Measurements from ENCODE around the gene MICAL1.

Gene MICAL1

DNA sequence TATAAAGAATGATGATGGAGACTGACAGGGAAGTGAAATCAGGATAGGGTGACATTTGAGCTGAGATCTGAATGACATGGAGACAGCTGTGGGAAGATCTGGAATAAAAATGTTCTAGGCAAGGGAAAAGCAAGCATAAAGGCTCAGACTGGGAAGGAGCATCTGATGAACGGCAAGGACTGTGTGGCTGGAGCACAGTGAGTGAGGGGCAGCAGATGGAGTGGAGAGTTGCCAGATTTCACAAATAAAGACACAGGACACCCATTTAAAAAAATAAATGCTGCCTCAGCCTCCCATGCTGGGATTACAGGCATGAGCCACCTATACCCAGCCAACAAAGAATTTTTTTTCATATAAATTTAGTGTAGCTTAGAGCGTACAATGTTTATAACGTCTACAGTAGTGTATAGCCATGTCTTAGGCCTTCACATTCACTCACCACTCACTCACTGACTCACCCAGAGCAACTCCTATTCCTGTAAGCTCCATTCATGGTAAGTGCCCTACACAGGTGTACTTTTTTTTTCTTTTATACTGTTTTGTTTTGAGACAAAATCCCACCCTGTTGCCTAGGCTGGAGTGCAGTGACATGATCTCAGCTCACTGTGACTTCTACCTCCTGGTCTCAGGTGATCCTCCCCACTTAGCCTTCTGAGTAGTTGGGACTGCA, 29.8 kb upstream of the MICAL1 start:
- in situ Hi-C loops (cut with HindIII; ENCODE audit: low pct_unique_long_range_greater_than_20kb, low sequenced_read_pairs) = no loop called here
- DNase-seq (ENCODE audit: low read depth in 1 of 2, low spot score in 1 of 2) = no peak
- TF ChIP-seq JUND (IDR thresholded peaks at IDR 0.05; ENCODE audit: low read depth) = no peak

DNA sequence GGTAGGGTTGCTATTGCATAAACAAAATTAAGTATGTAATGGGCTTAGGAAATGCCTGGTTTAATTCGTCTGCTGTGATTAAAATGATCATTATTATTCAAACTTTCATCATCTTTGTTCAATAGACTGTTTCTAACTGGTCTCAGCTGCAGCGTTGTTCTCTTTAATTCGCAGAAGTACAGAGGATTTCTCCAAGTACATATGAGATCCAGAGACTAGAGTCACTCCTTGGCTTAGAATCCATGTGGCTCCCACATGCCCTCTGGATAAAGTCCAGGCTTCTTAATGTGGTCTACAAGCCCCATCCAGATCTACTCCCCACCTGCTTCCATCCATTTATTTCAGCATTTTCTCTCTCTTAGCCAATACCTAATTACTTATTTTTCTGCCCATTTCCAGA, 28.6 kb upstream of the MICAL1 start:
- in situ Hi-C loops (cut with HindIII; ENCODE audit: low pct_unique_long_range_greater_than_20kb, low sequenced_read_pairs) = no loop called here
- TF ChIP-seq JUND (IDR thresholded peaks at IDR 0.05; ENCODE audit: low read depth) = no peak
- no peak for DNase-seq (ENCODE audit: low read depth in 1 of 2, low spot score in 1 of 2)

DNA sequence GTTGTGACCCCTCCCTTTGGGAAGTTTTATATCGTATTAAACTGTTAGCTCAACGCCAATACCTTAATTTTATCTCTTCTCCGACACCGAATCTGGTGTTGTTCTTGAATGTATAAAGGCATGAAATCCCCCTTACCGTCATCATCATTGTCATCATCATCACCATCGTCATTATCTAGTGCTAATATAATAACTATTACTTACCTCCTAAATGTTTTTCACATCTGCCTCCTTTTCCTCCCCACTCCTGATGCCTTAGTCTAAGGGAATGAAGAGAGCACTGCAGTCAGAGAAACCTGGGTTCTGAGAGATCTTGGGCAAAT, 28.1 kb upstream of the MICAL1 start:
- no peak for DNase-seq (ENCODE audit: low read depth in 1 of 2, low spot score in 1 of 2)
- in situ Hi-C loops (cut with HindIII; ENCODE audit: low pct_unique_long_range_greater_than_20kb, low sequenced_read_pairs) = no loop called here
- no peak for TF ChIP-seq JUND (IDR thresholded peaks at IDR 0.05; ENCODE audit: low read depth)

DNA sequence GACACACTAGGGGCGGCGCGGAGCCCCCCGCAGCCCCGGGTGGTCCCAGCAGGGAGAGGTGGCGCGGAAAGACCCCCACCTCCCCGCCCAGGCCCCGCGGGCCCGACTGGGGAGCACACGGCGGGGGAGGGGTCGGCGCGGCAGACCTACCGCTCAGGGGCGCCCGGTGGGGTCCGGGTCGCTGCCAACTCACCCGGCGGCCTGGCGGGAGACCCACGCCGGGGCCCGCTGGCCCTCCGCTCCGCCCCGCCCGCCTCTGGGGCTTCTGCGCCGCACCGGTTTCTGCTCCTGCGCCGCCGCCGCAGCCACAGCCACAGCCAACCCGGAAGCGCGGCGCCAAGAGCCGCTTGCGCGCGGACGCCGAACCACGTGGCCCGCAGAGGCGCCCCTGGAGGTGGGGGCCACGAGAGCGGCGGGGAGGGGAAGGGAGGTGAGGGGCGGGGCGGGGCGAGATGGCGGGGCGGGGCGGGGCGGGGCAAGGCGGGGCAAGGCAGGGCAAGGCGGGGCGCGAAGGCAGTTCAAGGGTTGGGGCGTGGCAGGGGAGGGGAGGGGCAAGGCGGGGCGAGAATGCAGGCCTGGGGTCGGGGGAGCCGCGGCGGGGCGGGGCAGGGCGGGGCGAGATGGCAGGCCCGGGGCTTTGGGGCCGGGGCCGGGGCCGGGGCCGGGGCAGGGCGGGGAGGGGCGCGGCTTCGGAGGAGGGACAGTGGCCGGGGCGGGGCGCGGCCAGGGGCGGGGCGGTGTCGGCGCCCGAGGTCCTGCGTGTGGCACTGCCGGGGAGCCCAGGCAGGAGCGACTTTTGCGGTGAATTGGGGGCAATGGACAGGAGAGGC, 27.5 kb upstream of the MICAL1 start, which contains the start of gene ZBTB24:
ZBTB24 (minus strand) TSS at position 315 of the 830 bp plus-strand sequence. CDS start 1,193 bp downstream, outside the sequence.
- in situ Hi-C loops (cut with HindIII; ENCODE audit: low pct_unique_long_range_greater_than_20kb, low sequenced_read_pairs) = no loop called here
- peak; percentile 68 to 91 for DNase-seq (ENCODE audit: low read depth in 1 of 2, low spot score in 1 of 2)
- TF ChIP-seq JUND (IDR thresholded peaks at IDR 0.05; ENCODE audit: low read depth) = no peak

DNA sequence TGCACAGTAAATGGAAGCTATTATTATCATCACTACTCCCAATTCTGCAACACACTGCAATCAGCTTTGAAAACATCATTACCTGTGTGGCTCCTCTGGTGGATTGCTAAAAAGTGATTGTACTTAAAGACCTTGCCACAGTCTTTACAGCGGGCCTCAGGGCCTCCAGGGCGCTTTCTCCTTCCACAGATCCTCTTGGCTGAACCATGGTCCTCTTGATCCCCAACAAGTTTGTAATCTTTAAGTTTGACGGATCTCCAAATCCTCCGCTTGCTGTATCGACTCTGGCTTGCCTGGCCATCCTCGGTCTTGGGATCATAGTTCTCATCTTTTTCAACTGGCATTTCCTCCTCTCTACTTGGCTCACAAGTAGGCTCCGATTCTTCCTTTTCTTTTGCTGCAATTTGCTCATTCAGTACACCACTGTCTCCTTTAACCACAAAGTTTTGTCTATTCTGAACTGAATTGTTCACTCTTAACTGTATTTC, 25.5 kb upstream of the MICAL1 start:
- DNase-seq (ENCODE audit: low read depth in 1 of 2, low spot score in 1 of 2) = no peak
- no peak for TF ChIP-seq JUND (IDR thresholded peaks at IDR 0.05; ENCODE audit: low read depth)
- in situ Hi-C loops (cut with HindIII; ENCODE audit: low pct_unique_long_range_greater_than_20kb, low sequenced_read_pairs) = no loop called here

DNA sequence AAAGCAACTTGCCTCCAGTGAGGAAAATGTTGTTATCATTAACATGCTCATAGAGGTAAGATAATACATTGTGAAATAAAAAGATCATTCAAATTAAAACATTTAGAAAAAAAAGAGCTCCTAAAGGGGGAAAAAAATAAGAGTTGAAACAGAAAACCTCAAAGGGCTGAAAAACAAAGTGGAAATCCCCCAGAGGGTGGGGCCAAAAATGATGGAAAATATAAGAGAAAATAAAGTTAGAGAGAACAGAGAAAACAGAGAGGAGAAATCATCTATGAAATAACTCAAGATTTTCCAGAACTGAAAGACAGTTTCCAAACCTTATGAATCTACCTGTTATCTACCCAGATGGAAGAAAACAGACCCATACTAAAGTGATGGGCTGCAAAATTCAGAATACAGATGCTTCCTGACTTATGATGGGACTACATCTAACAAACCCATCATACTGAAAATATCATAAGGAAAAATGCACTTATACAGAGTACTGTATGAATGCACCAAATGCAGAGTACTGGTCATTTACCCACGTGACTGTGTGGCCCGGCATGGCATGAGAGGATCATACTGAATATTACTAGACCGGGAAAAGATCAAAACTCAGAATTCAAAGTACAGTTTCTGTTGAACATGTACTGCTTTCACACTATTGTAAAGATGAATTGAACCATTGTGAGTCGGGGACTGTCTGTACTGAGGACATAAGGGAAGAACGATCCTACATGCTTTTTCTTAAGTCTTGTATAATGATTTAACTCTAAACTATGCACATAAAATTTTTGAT, 23.5 kb upstream of the MICAL1 start:
- DNase-seq (ENCODE audit: low read depth in 1 of 2, low spot score in 1 of 2) = no peak
- in situ Hi-C loops (cut with HindIII; ENCODE audit: low pct_unique_long_range_greater_than_20kb, low sequenced_read_pairs) = no loop called here
- TF ChIP-seq JUND (IDR thresholded peaks at IDR 0.05; ENCODE audit: low read depth) = no peak

DNA sequence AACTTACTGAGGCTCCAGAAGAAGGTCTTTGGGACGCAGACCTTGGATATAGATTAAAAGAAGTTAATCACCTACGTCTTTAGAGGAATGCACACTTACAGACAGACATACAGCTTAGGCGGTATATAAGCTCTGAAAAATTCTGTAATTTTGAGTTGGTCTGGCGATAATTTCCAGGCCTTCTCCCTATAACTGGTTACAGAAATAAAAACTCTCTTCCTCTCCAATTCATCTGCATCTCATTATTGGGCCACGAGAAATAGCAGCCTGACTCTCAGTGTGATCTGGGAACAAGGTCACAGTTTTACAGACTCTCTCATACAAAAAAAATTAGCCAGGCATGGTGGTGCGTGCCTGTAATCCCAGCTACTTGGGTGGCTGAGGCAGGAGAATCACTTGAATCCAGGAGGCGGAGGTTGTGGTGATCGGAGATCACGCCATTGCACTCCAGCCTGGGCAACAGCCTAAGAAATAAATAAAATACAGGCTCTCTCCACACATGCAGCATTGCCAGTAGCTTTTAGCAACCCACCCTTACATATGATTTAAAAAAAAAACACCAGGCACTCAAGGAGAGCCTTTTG, 22.7 kb upstream of the MICAL1 start:
- no peak for DNase-seq (ENCODE audit: low read depth in 1 of 2, low spot score in 1 of 2)
- in situ Hi-C loops (cut with HindIII; ENCODE audit: low pct_unique_long_range_greater_than_20kb, low sequenced_read_pairs) = no loop called here

DNA sequence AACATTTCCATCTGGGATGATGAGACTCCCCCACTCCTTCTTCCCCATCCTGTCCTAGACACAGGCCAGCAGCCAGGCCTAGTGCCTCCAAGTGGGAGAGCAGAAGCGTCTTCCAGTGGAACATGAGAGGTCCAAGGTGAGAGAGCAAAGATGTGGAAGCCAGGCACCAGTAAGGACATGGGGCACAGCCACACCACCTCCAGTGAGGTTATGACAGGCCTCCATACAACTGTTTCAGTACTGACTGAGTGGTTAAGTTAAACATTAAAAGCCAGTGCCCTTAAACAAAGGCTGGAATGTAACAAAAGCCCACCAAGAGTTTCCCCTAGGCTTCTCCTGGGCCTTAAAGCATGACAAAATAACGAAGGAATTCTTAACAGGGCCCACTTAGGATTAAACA, 22.2 kb upstream of the MICAL1 start:
- no peak for TF ChIP-seq JUND (IDR thresholded peaks at IDR 0.05; ENCODE audit: low read depth)
- no peak for DNase-seq (ENCODE audit: low read depth in 1 of 2, low spot score in 1 of 2)
- in situ Hi-C loops (cut with HindIII; ENCODE audit: low pct_unique_long_range_greater_than_20kb, low sequenced_read_pairs) = no loop called here

More for the DNA sequence above, 22.7 kb upstream of the MICAL1 start:
- TF ChIP-seq JUND (IDR thresholded peaks at IDR 0.05; ENCODE audit: low read depth) = no peak

DNA sequence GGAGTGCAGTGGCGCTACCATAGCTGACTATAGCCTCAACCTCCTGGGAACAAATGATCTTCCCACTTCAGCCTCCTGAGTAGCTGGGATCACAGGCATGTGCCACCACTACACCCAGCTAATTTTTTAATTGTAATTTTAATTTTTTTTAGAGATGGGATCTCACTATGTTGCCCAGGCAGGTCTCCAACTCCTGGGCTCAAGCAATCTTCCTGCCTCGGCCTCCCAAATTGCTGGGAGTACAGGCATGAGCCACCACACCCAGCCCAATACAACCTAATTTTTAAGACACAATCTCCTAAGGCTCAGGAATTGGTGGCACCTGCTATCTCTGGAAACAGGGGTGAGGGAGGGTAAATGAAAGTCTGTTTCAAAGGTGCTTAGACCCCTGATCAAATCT, 21.6 kb upstream of the MICAL1 start:
- no peak for TF ChIP-seq JUND (IDR thresholded peaks at IDR 0.05; ENCODE audit: low read depth)
- no peak for DNase-seq (ENCODE audit: low read depth in 1 of 2, low spot score in 1 of 2)
- in situ Hi-C loops (cut with HindIII; ENCODE audit: low pct_unique_long_range_greater_than_20kb, low sequenced_read_pairs) = no loop called here

DNA sequence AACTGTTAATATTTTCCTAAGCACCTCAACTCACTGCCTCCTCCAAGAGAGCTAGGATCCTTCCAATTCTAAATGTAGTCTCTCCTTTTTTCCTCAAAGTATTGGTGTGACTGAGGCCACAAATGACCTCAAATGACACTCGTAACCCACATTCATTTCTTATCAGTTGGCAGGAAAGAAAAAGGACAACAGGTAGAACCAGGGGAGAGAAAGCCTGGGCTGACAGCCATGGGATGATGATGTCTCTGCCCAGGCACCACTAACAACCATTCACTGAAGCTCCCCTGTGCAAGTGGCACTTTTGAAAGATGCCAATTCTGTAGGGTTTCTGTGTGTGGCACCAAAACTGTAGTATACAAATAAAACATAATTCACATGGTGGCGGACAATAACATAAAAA, 20.1 kb upstream of the MICAL1 start:
- TF ChIP-seq JUND (IDR thresholded peaks at IDR 0.05; ENCODE audit: low read depth) = no peak
- in situ Hi-C loops (cut with HindIII; ENCODE audit: low pct_unique_long_range_greater_than_20kb, low sequenced_read_pairs) = no loop called here
- no peak for DNase-seq (ENCODE audit: low read depth in 1 of 2, low spot score in 1 of 2)

DNA sequence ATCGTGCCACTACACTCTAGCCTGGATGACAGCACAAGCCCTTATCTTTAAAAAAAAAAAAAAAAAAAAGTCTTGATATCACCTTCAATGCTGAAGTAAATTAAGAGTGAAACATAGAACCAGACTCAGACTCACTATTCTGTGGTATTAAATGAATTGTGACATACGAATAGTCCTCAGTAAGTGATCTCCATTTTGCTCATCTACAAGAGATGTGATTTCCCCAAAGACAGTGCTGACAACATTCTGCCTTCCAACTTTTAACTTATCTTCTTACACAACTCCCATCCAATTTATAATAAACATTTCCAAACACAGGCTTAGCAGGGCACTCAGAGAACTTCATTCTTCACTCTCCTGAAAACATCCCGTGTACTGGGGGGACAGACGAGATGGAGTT, 19.4 kb upstream of the MICAL1 start:
- no peak for TF ChIP-seq JUND (IDR thresholded peaks at IDR 0.05; ENCODE audit: low read depth)
- no peak for DNase-seq (ENCODE audit: low read depth in 1 of 2, low spot score in 1 of 2)
- in situ Hi-C loops (cut with HindIII; ENCODE audit: low pct_unique_long_range_greater_than_20kb, low sequenced_read_pairs) = no loop called here

DNA sequence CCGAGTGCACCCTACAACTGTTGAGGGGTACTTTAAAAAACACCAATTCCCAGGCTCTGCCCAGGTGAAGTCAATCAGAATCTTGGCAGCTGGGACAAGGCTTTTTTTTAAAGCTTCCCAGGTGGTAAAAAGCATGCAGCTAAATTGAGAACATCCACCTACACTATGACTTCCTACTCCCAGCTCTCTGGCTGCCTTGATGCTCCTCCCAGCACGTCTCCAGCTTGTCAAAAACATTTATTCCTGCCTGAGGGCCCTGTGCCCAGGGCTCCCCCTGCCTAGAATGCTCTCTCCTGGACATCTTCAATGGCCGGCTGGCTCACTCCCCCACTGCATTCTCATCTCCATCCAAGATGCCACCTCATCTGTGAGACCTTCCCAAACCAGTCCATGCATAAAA, 17.5 kb upstream of the MICAL1 start:
- no peak for TF ChIP-seq JUND (IDR thresholded peaks at IDR 0.05; ENCODE audit: low read depth)
- DNase-seq (ENCODE audit: low read depth in 1 of 2, low spot score in 1 of 2) = no peak
- in situ Hi-C loops (cut with HindIII; ENCODE audit: low pct_unique_long_range_greater_than_20kb, low sequenced_read_pairs) = no loop called here
